Activated CD8-positive, alpha-beta memory T cell treated with anti-CD3 and anti-CD28 coated beads, Interleukin-2, amount 10 ng/mL, durations not matched to agents 7 days and 5 days (primary cell): ENCODE results near the gene OR2F1. TPM values are rescaled to one million over a fixed set of nuclear protein-coding genes. Genes with fewer than 3 reads are reported as not detected.
"Not testable (repeated sequence)": the region's sequence is repeated elsewhere in the genome, so short reads cannot be mapped to it uniquely, and the experiment has no call there.

Source experiments
- ATAC-seq: fragments of 150-1000 bp; cut with Tn5 transposase; one replicate; pipeline ENCODE4 v1.10.0; 2021; ENCODE audit warnings: moderate library complexity
- CTCF ChIA-PET: fragments of 350-600 bp; sonication (Branson Sonifier 250); formaldehyde crosslinking; loops from one replicate; lab custom pipeline; 2021; ENCODE audit warnings: antibody characterized with exemption; lab: Charles Lee
- DNase-seq: peaks from one replicate; pipeline ENCODE4 v3.0.0-alpha.2; 2020
- H3K27ac Mint-ChIP-seq: one replicate; pipeline ENCODE4 v1.8.0; 2021; ENCODE audit warnings: mild to moderate bottlenecking, mixed read lengths
- H3K27me3 Mint-ChIP-seq: one replicate; pipeline ENCODE4 v1.8.0; 2021; ENCODE audit warnings: mixed read lengths
- H3K36me3 Mint-ChIP-seq: one replicate; pipeline ENCODE4 v1.8.0; 2021; ENCODE audit warnings: mild to moderate bottlenecking, mixed read lengths
- H3K4me1 Mint-ChIP-seq: one replicate; pipeline ENCODE4 v1.8.0; 2021; ENCODE audit warnings: mixed read lengths
- H3K4me3 Mint-ChIP-seq: one replicate; pipeline ENCODE4 v1.8.0; 2021; ENCODE audit warnings: mild to moderate bottlenecking, moderate library complexity, mixed read lengths
- H3K9me3 Mint-ChIP-seq: one replicate; pipeline ENCODE4 v1.8.0; 2022; ENCODE audit warnings: low read depth, mixed read lengths
- total RNA-seq, 2 experiments: library from RNA; stranded (reverse); gene quantifications; one replicate each; pipeline ENCODE4 v1.2.3, GENCODE V29; 2021

The OR2F1 gene
- total RNA-seq, 2 experiments from 2014 or later, result not detected

DNA sequence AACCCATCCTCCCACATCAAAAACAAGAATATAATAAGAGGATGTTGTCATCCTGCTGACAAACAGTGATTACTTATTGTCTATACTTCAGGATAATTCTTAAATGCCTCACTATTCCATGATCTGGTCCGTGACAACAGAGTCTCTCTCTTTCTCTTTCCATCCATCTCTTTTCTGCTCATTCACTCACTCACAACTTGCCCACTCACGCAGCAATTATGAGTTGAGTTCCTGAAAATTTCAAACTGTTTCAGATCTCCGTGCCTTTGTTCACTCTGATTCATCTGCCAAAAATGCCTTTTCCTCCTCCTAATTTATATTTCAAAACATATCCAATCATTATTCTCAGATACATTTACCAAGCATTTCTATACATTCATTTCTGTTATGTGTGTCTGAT lies 46.9 kb downstream of the OR2F1 start:
- Mint-ChIP-seq H3K27me3 (peaks cover 13% of the 10 kb centered on the region), H3K4me1 (no peaks in the 10 kb centered on the region), H3K9me3 (no peaks in the 10 kb centered on the region), H3K27ac (no peak overlapping the region), H3K36me3 (no peaks in the 10 kb centered on the region), H3K4me3 (no peak overlapping the region)
- ATAC-seq, result no peak
- DNase-seq, result no peak
- CTCF ChIA-PET, result no interaction called here

GRCh38 chr7:144004703-144005102 lies 50.1 kb downstream of the OR2F1 start:
- no peak overlapping the region for H3K27ac Mint-ChIP-seq
- H3K27me3 Mint-ChIP-seq, result peaks cover 14% of the 10 kb centered on the region
- H3K9me3 Mint-ChIP-seq, result no peaks in the 10 kb centered on the region
- DNase-seq, result no peak
- no peak overlapping the region for H3K4me3 Mint-ChIP-seq
- H3K4me1 Mint-ChIP-seq, result no peaks in the 10 kb centered on the region
- no peaks in the 10 kb centered on the region for H3K36me3 Mint-ChIP-seq
- ATAC-seq, result no peak
- CTCF ChIA-PET, result no interaction called here

- Mint-ChIP-seq H3K36me3 (no peaks in the 10 kb centered on the region), H3K27me3 (peaks cover 14% of the 10 kb centered on the region), H3K27ac (no peak overlapping the region), H3K9me3 (no peaks in the 10 kb centered on the region), H3K4me1 (no peaks in the 10 kb centered on the region), H3K4me3 (no peak overlapping the region)
- ATAC-seq (no peak), DNase-seq (no peak)
- CTCF ChIA-PET, result no interaction called here
Measured at GRCh38 chr7:144006029-144006691, 51.5 kb downstream of the OR2F1 start.

DNA sequence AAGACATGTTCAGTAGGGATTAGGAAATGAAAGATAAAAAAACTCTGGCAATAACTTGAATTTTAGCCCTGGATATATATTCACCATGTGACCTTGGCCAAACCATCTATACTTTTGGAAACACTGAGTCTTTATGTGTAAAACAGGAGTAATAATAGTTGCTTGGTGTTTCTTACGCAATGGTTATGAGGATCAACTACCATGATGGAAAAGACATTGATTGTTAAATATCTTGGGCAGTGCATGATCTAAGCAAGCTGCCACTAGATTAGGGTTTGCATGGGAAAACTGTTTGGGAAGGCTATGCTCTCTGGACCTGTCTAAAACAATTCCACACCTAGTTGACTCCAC lies 52.0 kb downstream of the OR2F1 start:
- Mint-ChIP-seq H3K27ac (no peak overlapping the region), H3K36me3 (no peaks in the 10 kb centered on the region), H3K4me1 (no peaks in the 10 kb centered on the region), H3K4me3 (no peak overlapping the region), H3K27me3 (peaks cover 12% of the 10 kb centered on the region), H3K9me3 (peaks cover 2% of the 10 kb centered on the region)
- ATAC-seq (no peak), DNase-seq (no peak)
- CTCF ChIA-PET, result no interaction called here

GRCh38 chr7:144009361-144009760 lies 54.7 kb downstream of the OR2F1 start:
- no peak overlapping the region for H3K27ac Mint-ChIP-seq
- no peaks in the 10 kb centered on the region for H3K36me3 Mint-ChIP-seq
- DNase-seq (no peak), ATAC-seq (no peak)
- no peaks in the 10 kb centered on the region for H3K4me1 Mint-ChIP-seq
- no peak overlapping the region for H3K4me3 Mint-ChIP-seq
- CTCF ChIA-PET, result no interaction called here
- peaks cover 10% of the 10 kb centered on the region for H3K27me3 Mint-ChIP-seq
- peaks cover 2% of the 10 kb centered on the region for H3K9me3 Mint-ChIP-seq

DNA sequence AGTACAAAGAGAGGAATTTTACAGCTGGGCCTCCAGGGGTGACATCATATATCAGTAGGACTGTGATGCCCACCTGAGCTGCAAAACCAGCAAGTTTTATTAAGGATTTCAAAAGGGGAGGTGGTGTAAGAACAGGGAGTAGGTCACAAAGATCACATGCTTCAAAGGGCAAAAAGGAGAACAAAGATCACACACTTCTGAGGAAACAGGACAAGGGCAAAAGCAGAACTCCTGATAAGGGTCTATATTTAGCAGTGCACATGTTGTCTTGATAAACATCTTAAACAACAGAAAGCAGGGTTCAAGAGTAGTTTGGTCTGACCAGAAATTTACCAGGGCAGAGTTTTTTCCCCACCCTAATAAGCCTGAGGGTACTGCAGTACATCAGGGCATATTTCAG lies 55.4 kb downstream of the OR2F1 start:
- peaks cover 14% of the 10 kb centered on the region for H3K27me3 Mint-ChIP-seq

DNA sequence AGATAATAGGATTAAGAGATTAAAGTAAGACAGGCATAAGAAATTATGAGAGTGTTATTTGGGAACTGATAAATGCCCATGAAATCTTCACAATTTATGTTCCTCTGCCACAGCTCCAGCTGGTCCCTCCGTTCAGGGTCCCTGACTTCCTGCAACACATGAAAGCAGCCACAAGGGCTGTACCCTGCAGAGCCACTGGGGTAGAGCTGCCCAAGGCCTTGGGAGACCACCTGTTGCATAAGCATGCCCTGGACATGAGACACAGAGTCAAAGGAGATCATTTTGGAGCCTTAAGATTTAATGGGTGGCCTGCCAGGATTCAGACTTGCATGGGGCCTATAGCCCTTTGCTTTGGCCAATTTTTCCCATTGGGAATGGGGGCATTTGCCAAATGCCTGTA lies 56.2 kb downstream of the OR2F1 start:
- DNase-seq, H3K9me3 Mint-ChIP-seq, H3K4me3 Mint-ChIP-seq, H3K36me3 Mint-ChIP-seq, H3K27ac Mint-ChIP-seq, H3K4me1 Mint-ChIP-seq, ATAC-seq, CTCF ChIA-PET: not testable (repeated sequence)
- H3K27me3 Mint-ChIP-seq, result peaks cover 15% of the 10 kb centered on the region

More for the DNA sequence above, 55.4 kb downstream of the OR2F1 start:
- H3K4me1 Mint-ChIP-seq, H3K27ac Mint-ChIP-seq, H3K4me3 Mint-ChIP-seq, DNase-seq, ATAC-seq, H3K36me3 Mint-ChIP-seq, CTCF ChIA-PET, H3K9me3 Mint-ChIP-seq: not testable (repeated sequence)

- no peaks in the 10 kb centered on the region for H3K4me1 Mint-ChIP-seq
- H3K27me3 Mint-ChIP-seq, result peaks cover 12% of the 10 kb centered on the region
- DNase-seq, result no peak
- H3K4me3 Mint-ChIP-seq, result no peak overlapping the region
- peaks cover 2% of the 10 kb centered on the region for H3K9me3 Mint-ChIP-seq
- no peaks in the 10 kb centered on the region for H3K36me3 Mint-ChIP-seq
- CTCF ChIA-PET, result interaction anchor here (1.5 kb wide), 1 partner anchor 9 kb away, joined by 3 read pairs; no protein-coding TSS in a partner anchor
- no peak overlapping the region for H3K27ac Mint-ChIP-seq
- no peak for ATAC-seq
Measured at GRCh38 chr7:144011458-144012230, 57.0 kb downstream of the OR2F1 start.

Other genes with a start within 250 kb of the OR2F1 start
- 1 to 10 TPM in 1 of 2 experiments, under 1 TPM in 1; 0.73 to 2.8 TPM for gene CTAGE6, start 197.1 kb upstream of the OR2F1 start, total RNA-seq
- gene TCAF1, start 52.7 kb upstream of the OR2F1 start, total RNA-seq, result 10 to 100 TPM; 17.4 to 17.8 TPM
- gene OR2F2, start 19.6 kb upstream of the OR2F1 start, total RNA-seq, result not detected
- gene OR6B1, start 45.5 kb downstream of the OR2F1 start, total RNA-seq, result not detected
- not detected for gene OR2A5, start 94.1 kb downstream of the OR2F1 start, total RNA-seq
- gene OR2A25, start 115.0 kb downstream of the OR2F1 start, total RNA-seq, result not detected
- not detected for gene OR2A12, start 131.4 kb downstream of the OR2F1 start, total RNA-seq
- not detected for gene OR2A2, start 154.7 kb downstream of the OR2F1 start, total RNA-seq
- not detected for gene OR2A14, start 168.3 kb downstream of the OR2F1 start, total RNA-seq
- 1 to 10 TPM; 1.2 to 1.8 TPM for gene CTAGE4, start 228.6 kb downstream of the OR2F1 start, total RNA-seq
- gene ARHGEF35, start 241.0 kb downstream of the OR2F1 start, total RNA-seq, result 1 to 10 TPM; 1.7 to 2.6 TPM